Esophagus muscularis mucosa (tissue), 4 donors: ENCODE data around the gene ASXL1.

Source experiments
- CTCF ChIP-seq, 3 experiments: fragments of 200-600 bp in 2 of 3; fragments of 450-650 bp in 1 of 3; sonication (generic) in 2 of 3; IDR thresholded peaks; one replicate each; pipeline ENCODE4 v1.5.1; 2017 to 2019; ENCODE audit warnings: antibody characterized with exemption in 3 of 3, mild to moderate bottlenecking in 2 of 3, moderate library complexity in 1 of 3
- EP300 ChIP-seq: sonication (generic); formaldehyde crosslinking; IDR thresholded peaks from one replicate; pipeline ENCODE4 v1.6.1; 2017; ENCODE audit warnings: antibody characterized with exemption
- POLR2A ChIP-seq: fragments of 450-650 bp; IDR thresholded peaks from one replicate; pipeline ENCODE4 v1.6.1; 2017; ENCODE audit warnings: antibody characterized with exemption, moderate library complexity, mild to moderate bottlenecking, low read depth
- POLR2AphosphoS5 ChIP-seq, 2 donors: sonication (generic); formaldehyde crosslinking; IDR thresholded peaks; one replicate each; pipeline ENCODE4 v1.6.1; 2017; ENCODE audit warnings: antibody characterized with exemption in 2 of 2

- TF ChIP-seq POLR2AphosphoS5 (IDR thresholded peaks at IDR 0.05) (no peak), EP300 (no peak), CTCF (IDR thresholded peaks at IDR 0.05) (no peak), POLR2A (no peak)
Measured at GRCh38 chr20:32473231-32474008, 115.3 kb downstream of the ASXL1 start.
